RKO (cell line): Measurements from ENCODE around the gene HECW1.
A peak's percentile ranks its signal among the peaks of the same experiment; 100 is the strongest.
"Not testable (repeated sequence)": the region's sequence is repeated elsewhere in the genome, so short reads cannot be mapped to it uniquely, and the experiment has no call there.

Experiments
- DNase-seq: peaks from one replicate; pipeline ENCODE4 v3.0.0-alpha.2; 2016; ENCODE audit warnings: low spot score

The HECW1 gene

GRCh38 chr7:43309706-43310022 is 197.2 kb downstream of the HECW1 start:
- no peak for DNase-seq

GRCh38 chr7:43311052-43311451 is 198.6 kb downstream of the HECW1 start:
- DNase-seq: no peak

- DNase-seq: no peak
Measured at GRCh38 chr7:43311694-43312093, 199.2 kb downstream of the HECW1 start.

- DNase-seq: no peak
Measured at GRCh38 chr7:43313628-43314378, 201.4 kb downstream of the HECW1 start.

DNA sequence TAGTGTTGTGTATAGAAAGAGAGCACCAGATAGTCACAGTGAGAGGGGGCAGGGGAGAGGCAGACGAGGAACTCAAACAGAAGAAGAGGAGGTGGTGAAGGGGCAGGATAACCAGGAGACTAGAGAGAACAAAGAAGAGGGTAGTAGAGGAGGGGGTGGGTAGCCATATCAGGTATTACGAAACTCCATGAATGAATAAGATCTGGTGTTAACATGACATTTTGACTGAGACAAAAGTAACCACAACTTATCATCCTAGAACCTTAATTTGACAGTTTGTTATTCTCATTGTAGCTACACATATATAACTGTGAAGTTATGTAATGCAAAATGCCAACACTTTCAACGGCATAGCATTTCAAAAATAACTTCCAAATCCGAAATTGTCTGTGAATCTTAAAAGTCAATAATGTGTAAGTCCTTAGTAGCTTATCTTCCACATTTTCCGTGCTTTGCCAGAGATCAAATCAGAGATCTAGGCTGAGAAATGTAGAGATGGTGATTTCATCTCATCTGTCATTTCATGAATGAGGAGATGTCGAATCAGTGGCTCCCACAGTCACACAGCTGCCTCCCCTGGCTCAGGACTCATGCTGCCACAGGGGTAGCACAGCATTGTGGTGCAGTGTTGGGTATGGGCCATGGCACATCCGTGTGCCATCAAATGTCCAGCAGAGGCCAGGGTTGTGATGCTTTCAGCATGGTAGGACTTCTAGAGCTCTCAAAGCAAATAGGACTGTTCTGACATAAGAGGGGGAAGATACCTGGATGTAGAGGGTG is 202.1 kb downstream of the HECW1 start:
- DNase-seq: no peak

GRCh38 chr7:43317075-43317474 is 204.6 kb downstream of the HECW1 start:
- no peak for DNase-seq

DNA sequence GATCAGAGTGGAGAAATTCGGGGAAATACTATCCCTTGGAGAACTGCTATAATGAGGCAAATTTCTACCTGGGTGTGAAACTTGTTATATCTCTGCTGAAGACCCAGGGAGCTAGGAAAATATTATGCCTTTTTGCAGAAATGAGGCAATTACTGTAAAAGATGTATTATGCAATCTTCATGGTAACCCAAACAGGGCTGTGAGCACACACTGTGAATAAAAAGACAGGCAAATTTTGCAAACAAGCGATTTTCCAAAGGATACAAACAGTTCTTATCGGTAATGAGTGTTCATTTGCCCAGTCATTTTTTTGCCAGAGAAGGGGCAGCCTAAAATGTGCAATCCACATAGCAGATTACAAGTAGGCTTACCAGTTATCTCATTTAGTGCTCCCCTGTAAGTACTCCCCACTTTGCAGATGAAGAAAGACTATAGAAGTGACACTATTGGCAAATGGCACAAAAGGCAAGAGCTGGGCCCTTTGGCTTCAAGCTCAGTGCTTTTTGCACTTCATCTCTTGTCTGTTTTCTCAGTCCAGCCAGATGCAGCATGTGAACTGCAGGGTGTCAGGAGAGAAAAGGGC is 205.8 kb downstream of the HECW1 start:
- no peak for DNase-seq

GRCh38 chr7:43325595-43325994 is 213.1 kb downstream of the HECW1 start:
- no peak for DNase-seq

DNA sequence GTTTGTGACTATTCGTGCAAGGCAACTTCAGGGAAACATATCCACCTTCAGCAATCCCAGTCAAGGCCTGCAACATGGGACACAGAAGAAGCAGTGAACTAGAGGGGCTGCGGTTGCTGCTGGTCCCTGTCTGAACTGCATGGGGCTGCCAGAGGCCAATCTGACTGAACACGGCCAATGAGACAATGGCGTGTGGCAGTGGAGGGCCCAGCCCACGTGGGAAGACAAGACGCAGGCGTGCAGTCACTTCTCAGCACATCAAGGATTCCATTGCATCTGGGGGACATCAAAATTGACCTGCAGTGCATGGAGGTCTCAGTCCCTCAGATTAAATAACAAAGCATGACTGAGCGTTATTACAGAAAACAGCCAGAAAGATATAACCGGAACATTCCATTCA is 215.9 kb downstream of the HECW1 start:
- no peak for DNase-seq

GRCh38 chr7:43328785-43329380 is 216.4 kb downstream of the HECW1 start:
- no peak for DNase-seq

GRCh38 chr7:43332193-43332796 is 219.8 kb downstream of the HECW1 start:
- no peak for DNase-seq

GRCh38 chr7:43337191-43337590 is 224.7 kb downstream of the HECW1 start:
- no peak for DNase-seq

- no peak for DNase-seq
Measured at GRCh38 chr7:43337811-43338210, 225.4 kb downstream of the HECW1 start.

DNA sequence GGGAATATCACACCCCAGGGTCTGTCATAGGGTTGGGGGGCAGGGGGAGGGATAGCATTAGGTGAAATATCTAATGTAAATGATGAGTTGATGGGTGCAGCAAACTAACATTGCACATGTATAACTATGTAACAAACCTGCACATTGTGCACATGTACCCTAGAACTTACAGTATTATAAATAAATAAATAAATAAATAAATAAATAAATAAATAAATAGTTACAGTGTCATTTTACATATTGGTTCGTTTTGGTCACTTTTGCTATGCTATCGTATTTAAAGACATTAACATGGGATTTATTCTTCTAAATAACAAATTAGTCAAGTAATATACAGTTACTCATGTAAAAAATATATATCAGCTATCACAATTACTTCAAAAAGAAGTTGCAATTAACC is 228.7 kb downstream of the HECW1 start:
- DNase-seq: no peak

DNA sequence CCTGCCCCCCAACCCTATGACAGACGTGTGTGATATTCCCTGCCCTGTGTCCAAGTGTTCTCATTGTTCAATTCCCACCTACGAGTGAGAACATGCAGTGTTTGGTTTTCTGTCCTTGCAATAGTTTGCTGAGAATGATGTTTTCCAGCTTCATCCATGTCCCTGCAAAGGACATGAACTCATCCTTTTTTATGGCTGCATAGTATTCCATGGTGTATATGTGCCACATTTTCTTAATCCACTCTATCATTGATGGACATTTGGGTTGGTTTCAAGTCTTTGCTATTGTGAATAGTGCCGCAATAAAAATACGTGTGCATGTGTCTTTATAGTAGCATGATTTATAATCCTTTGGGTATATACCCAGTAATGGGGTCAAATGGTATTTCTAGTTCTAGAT is 231.0 kb downstream of the HECW1 start:
- not testable (repeated sequence) for DNase-seq

GRCh38 chr7:43345696-43346095 is 233.2 kb downstream of the HECW1 start:
- DNase-seq: not testable (repeated sequence)

DNA sequence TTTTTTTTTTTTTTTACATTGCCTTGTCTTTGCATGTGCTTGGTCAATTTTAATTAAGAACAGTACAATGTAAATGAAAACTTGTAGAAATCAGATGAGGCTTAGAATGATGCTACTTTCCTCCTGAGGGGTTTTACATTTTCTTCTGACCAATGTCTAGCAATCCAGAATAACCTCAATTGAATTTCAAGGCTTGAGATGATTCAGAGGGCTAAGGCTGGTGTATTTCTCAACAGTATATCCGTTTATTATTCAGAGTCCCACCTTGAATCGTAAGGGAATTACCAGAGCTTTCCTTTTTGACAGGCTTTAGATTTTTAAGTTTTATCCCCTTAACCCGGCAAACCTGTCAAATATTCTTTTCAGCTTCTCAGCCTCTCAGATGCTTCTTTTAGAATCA is 239.2 kb downstream of the HECW1 start:
- no peak for DNase-seq

DNA sequence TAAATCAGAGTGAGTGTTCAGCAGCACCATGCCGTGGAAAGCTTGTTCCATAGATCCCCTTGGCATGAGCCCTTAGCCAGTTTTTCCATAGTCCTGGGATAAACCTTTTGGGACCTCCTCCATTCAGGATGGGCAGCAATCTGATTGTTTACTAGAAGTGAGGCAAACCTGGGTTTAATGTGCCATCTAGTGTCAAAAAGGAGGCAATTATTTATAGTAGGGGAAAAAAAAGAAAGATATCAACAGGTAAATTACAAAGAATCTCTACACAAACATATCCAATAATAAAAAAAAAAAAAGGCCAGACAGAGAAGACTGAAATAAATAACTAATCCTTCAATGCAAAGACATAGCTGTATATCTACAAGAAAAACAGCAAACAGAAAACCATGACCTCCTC is 241.5 kb downstream of the HECW1 start:
- no peak for DNase-seq

GRCh38 chr7:43362652-43363034 is 250.2 kb downstream of the HECW1 start:
- peak; percentile 16 for DNase-seq

- no peak for DNase-seq
Measured at GRCh38 chr7:43363035-43363791, 250.8 kb downstream of the HECW1 start.

DNA sequence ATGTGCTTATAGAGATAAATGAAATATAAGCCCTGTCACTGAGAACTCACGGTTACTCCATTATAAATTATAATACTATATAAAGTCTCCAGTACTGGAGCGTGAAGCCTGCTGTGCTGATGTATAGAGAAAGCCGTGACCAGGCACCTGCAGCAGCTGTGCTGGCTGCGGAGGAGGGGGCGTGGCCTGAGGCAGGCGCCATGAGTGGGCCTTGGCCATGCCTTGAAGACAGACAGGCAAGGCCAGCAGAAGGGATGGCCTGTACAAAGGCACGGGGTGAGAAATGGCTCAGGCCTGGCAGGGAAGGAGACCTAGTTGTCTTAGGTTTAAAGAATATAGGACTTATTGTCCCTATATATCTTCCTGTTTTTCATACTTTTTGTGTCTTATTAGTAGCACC is 251.9 kb downstream of the HECW1 start:
- DNase-seq: no peak
